H1 (cell line): ENCODE data around the gene ENPEP. TPM values are rescaled to one million over a fixed set of nuclear protein-coding genes. Genes with fewer than 3 reads are reported as not detected.
A peak's percentile ranks its signal among the peaks of the same experiment; 100 is the strongest.

Experiments used
- CTCF ChIA-PET: fragments of 300-600 bp; sonication (Branson Sonifier 250); formaldehyde crosslinking; loops from one replicate; lab custom pipeline; 2021; ENCODE audit not compliant: partially characterized antibody; lab: Charles Lee
- POLR2A ChIA-PET: fragments of 300-600 bp; sonication (Branson Sonifier 250); formaldehyde crosslinking; loops from one replicate; lab custom pipeline; 2021; ENCODE audit warnings: inconsistent platforms; ENCODE audit not compliant: partially characterized antibody; lab: Charles Lee
- DNase-seq, 2 experiments: peaks; one replicate each; pipeline versions ENCODE4 v3.0.0 to v3.0.0-alpha.2; 2010 to 2022; ENCODE audit warnings: low spot score in 2 of 2, low read depth in 1 of 2, mixed read lengths in 1 of 2
- FAIRE-seq: peaks from 2 replicates; lab custom pipeline; 2011; peaks lifted over from hg19 to GRCh38; lab: Jason Lieb, UNC
- H2AFZ ChIP-seq: 2 replicates; pipeline ENCODE4 v1.8.1; 2012; ENCODE audit warnings: low read length, inconsistent platforms
- H2AK5ac ChIP-seq: 2 replicates; pipeline ENCODE4 v1.6.1; 2013; ENCODE audit warnings: low read depth, low read length
- H2BK120ac ChIP-seq: replicated peaks from 2 replicates; pipeline ENCODE3; 2013; ENCODE audit warnings: low read depth, low read length, inconsistent platforms
- H2BK12ac ChIP-seq: 2 replicates; pipeline ENCODE4 v1.6.1; 2013; ENCODE audit warnings: low read depth, low read length
- H2BK15ac ChIP-seq: 2 replicates; pipeline ENCODE4 v1.6.1; 2013; ENCODE audit warnings: low read length
- H2BK20ac ChIP-seq: 2 replicates; pipeline ENCODE4 v1.6.1; 2013; ENCODE audit warnings: low read length
- H2BK5ac ChIP-seq: 2 replicates; pipeline ENCODE4 v1.6.1; 2013; ENCODE audit warnings: low read depth, low read length
- H3K14ac ChIP-seq: 2 replicates; pipeline ENCODE4 v1.6.1; 2013; ENCODE audit warnings: inconsistent platforms; ENCODE audit not compliant: insufficient read length
- H3K18ac ChIP-seq: 2 replicates; pipeline ENCODE4 v1.6.1; 2013; ENCODE audit warnings: low read length; ENCODE audit errors: extremely low read depth
- H3K23ac ChIP-seq: 2 replicates; pipeline ENCODE4 v1.6.1; 2013; ENCODE audit warnings: inconsistent platforms; ENCODE audit not compliant: insufficient read length
- H3K23me2 ChIP-seq: 2 replicates; pipeline ENCODE4 v1.6.1; 2013; ENCODE audit warnings: low read depth, low read length
- H3K27ac ChIP-seq: 2 replicates; pipeline ENCODE4 v1.6.1; 2011; ENCODE audit warnings: low read depth, low read length, inconsistent platforms
- H3K27me3 ChIP-seq, 4 experiments: replicated peaks in 1 of 4; 1 replicate in 1 of 4; 2 replicates in 3 of 4; pipeline versions ENCODE4 v1.6.1 to v1.8.1; 2011 to 2013; ENCODE audit warnings: low read length in 3 of 4, mild to moderate bottlenecking in 3 of 4, inconsistent platforms in 2 of 4, mixed read lengths in 2 of 4, moderate library complexity in 1 of 4; ENCODE audit not compliant: control insufficient read depth in 3 of 4, insufficient read depth in 3 of 4; ENCODE audit errors: extremely low read depth in 1 of 4
- H3K36me3 ChIP-seq, 4 experiments: 2 replicates each; pipeline versions ENCODE4 v1.6.1 to v1.8.1; 2011 to 2013; ENCODE audit warnings: mild to moderate bottlenecking in 4 of 4, low read length in 3 of 4, moderate library complexity in 2 of 4, control low read depth in 1 of 4, inconsistent platforms in 1 of 4; ENCODE audit not compliant: insufficient read depth in 4 of 4, control insufficient read depth in 2 of 4
- H3K4ac ChIP-seq: replicated peaks from 2 replicates; pipeline ENCODE3; 2013; ENCODE audit warnings: low read length, low read depth, mixed read lengths, inconsistent platforms; ENCODE audit not compliant: insufficient read length
- H3K4me1 ChIP-seq, 4 experiments: replicated peaks in 1 of 4; 1 replicate in 1 of 4; 2 replicates in 3 of 4; pipeline versions ENCODE4 v1.6.1 to v1.8.1; 2011 to 2013; ENCODE audit warnings: low read length in 3 of 4, inconsistent platforms in 2 of 4, mixed read lengths in 1 of 4; ENCODE audit not compliant: insufficient read depth in 4 of 4, control insufficient read depth in 3 of 4
- H3K4me2 ChIP-seq, 2 experiments: 2 replicates each; pipeline versions ENCODE4 v1.6.1 to v1.8.1; 2011 to 2013; ENCODE audit warnings: low read depth in 2 of 2, low read length in 2 of 2, control low read depth in 1 of 2, inconsistent platforms in 1 of 2, mild to moderate bottlenecking in 1 of 2; ENCODE audit not compliant: insufficient read depth in 1 of 2
- H3K4me3 ChIP-seq, 4 experiments: fragments of 200-600, 300-600 bp in 1 of 4; sonication (generic), shearing (Covaris generic), sonication (Bioruptor Twin) in 1 of 4; 2 replicates each; pipeline versions ENCODE4 v1.5.1 to v1.8.1; 2011 to 2016; ENCODE audit warnings: low read length in 4 of 4, low read depth in 3 of 4, control low read depth in 2 of 4, inconsistent platforms in 2 of 4, mild to moderate bottlenecking in 2 of 4, mixed read lengths in 1 of 4, moderate library complexity in 1 of 4; ENCODE audit not compliant: insufficient read depth in 2 of 4; ENCODE audit errors: extremely low read depth in 1 of 4
- H3K56ac ChIP-seq: replicated peaks from 2 replicates; pipeline ENCODE3; 2013; ENCODE audit warnings: low read depth, mild to moderate bottlenecking, mixed read lengths, low read length, inconsistent platforms; ENCODE audit not compliant: insufficient read length
- H3K79me1 ChIP-seq: 2 replicates; pipeline ENCODE4 v1.6.1; 2013; ENCODE audit warnings: low read depth, low read length, control low read depth
- H3K79me2 ChIP-seq, 2 experiments: 2 replicates each; pipeline versions ENCODE4 v1.6.1 to v1.8.1; 2012 to 2013; ENCODE audit warnings: low read length in 2 of 2, mild to moderate bottlenecking in 2 of 2, inconsistent platforms in 1 of 2; ENCODE audit not compliant: insufficient read depth in 2 of 2, control insufficient read depth in 1 of 2
- H3K9ac ChIP-seq, 4 experiments: replicated peaks in 1 of 4; 1 replicate in 1 of 4; 2 replicates in 3 of 4; pipeline versions ENCODE4 v1.6.1 to v1.8.1; 2011 to 2013; ENCODE audit warnings: low read depth in 3 of 4, low read length in 3 of 4, control low read depth in 2 of 4, mild to moderate bottlenecking in 2 of 4, moderate library complexity in 2 of 4, inconsistent platforms in 1 of 4; ENCODE audit errors: extremely low read depth in 1 of 4
- H3K9me3 ChIP-seq, 2 experiments: 2 replicates each; pipeline versions ENCODE4 v1.6.1 to v1.8.1; 2012 to 2013; ENCODE audit warnings: mild to moderate bottlenecking in 2 of 2, moderate library complexity in 2 of 2, control low read depth in 1 of 2, inconsistent platforms in 1 of 2, low read depth in 1 of 2, low read length in 1 of 2, mixed read lengths in 1 of 2; ENCODE audit not compliant: insufficient read depth in 2 of 2
- H4K20me1 ChIP-seq, 2 experiments: replicated peaks in 1 of 2; 2 replicates each; pipeline versions ENCODE3 to v1.8.1; 2011 to 2013; ENCODE audit warnings: inconsistent platforms in 2 of 2, low read length in 2 of 2, mild to moderate bottlenecking in 1 of 2; ENCODE audit not compliant: insufficient read depth in 2 of 2, control insufficient read depth in 1 of 2
- H4K5ac ChIP-seq: 2 replicates; pipeline ENCODE4 v1.6.1; 2013; ENCODE audit warnings: low read length, low read depth, mixed read lengths, inconsistent platforms; ENCODE audit not compliant: insufficient read length
- H4K8ac ChIP-seq: 2 replicates; pipeline ENCODE4 v1.8.0; 2013; ENCODE audit warnings: mild to moderate bottlenecking, moderate library complexity, low read length, inconsistent platforms; ENCODE audit not compliant: insufficient read depth; ENCODE audit errors: extremely low read depth
- H4K91ac ChIP-seq: replicated peaks from 2 replicates; pipeline ENCODE3; 2013; ENCODE audit warnings: low read length, mixed read lengths, inconsistent platforms; ENCODE audit not compliant: insufficient read length
- CTBP2 ChIP-seq: IDR thresholded peaks from 2 replicates; pipeline ENCODE4 v1.7.0; 2011; ENCODE audit warnings: borderline replicate concordance, mild to moderate bottlenecking, moderate library complexity, mixed read lengths, low read length; ENCODE audit not compliant: insufficient read depth, insufficient read length
- EP300 ChIP-seq, 2 experiments: IDR thresholded peaks; 1 replicate in 1 of 2; 2 replicates in 1 of 2; pipeline ENCODE4 v1.6.1; 2011 to 2012; ENCODE audit warnings: low read depth in 2 of 2, low read length in 2 of 2, mild to moderate bottlenecking in 2 of 2, borderline replicate concordance in 1 of 2, inconsistent platforms in 1 of 2, moderate library complexity in 1 of 2
- EZH2 ChIP-seq: fragments of 200-600 bp; sonication (generic); IDR thresholded peaks from 2 replicates; pipeline ENCODE4 v1.7.1; 2012; ENCODE audit warnings: low read depth, mild to moderate bottlenecking, moderate library complexity, low read length, inconsistent platforms; ENCODE audit not compliant: severe bottlenecking
- GABPA ChIP-seq: IDR thresholded peaks from 2 replicates; pipeline ENCODE4 v1.6.1; 2011; ENCODE audit warnings: mild to moderate bottlenecking, low read length, moderate library complexity, borderline replicate concordance; ENCODE audit not compliant: insufficient read depth
- JUND ChIP-seq: IDR thresholded peaks from 2 replicates; pipeline ENCODE4 v1.6.1; 2011; ENCODE audit warnings: mild to moderate bottlenecking, improper control_type of control experiment, low read length
- KDM1A ChIP-seq: fragments of 200-600, 300-600 bp; sonication (generic); IDR thresholded peaks from 2 replicates; pipeline ENCODE4 v1.7.1; 2016; ENCODE audit warnings: mild to moderate bottlenecking, low read length, borderline replicate concordance
- NANOG ChIP-seq: IDR thresholded peaks from 2 replicates; pipeline ENCODE4 v1.6.1; 2011; ENCODE audit warnings: low read length, low read depth, mild to moderate bottlenecking, inconsistent platforms; ENCODE audit not compliant: insufficient read depth, poor library complexity, severe bottlenecking
- PHF8 ChIP-seq: fragments of 200-600 bp; sonication (generic); conservative IDR thresholded peaks from 2 replicates; pipeline ENCODE4 v1.7.1; 2012; ENCODE audit warnings: low read depth, mild to moderate bottlenecking, inconsistent platforms, low read length, moderate library complexity
- POLR2A ChIP-seq, 2 experiments: IDR thresholded peaks; 1 replicate in 1 of 2; 2 replicates in 1 of 2; pipeline ENCODE4 v1.6.1; 2011; ENCODE audit warnings: low read depth in 2 of 2, low read length in 2 of 2, mild to moderate bottlenecking in 2 of 2; ENCODE audit errors: control extremely low read depth in 1 of 2
- RXRA ChIP-seq: IDR thresholded peaks from 2 replicates; pipeline ENCODE4 v1.6.1; 2011; ENCODE audit warnings: low read depth, mild to moderate bottlenecking, low read length, moderate library complexity; ENCODE audit not compliant: insufficient read depth
- SAP30 ChIP-seq: fragments of 300-600 bp; sonication (generic); IDR thresholded peaks from 2 replicates; pipeline ENCODE4 v1.7.1; 2012; ENCODE audit warnings: low read length, moderate library complexity, mild to moderate bottlenecking, inconsistent platforms; ENCODE audit not compliant: insufficient read depth, insufficient replicate concordance
- TAF1 ChIP-seq: IDR thresholded peaks from 2 replicates; pipeline ENCODE4 v1.6.1; 2011; ENCODE audit warnings: mild to moderate bottlenecking, low read depth, low read length
- TCF12 ChIP-seq: IDR thresholded peaks from 2 replicates; pipeline ENCODE4 v1.6.1; 2011; ENCODE audit warnings: low read depth, mild to moderate bottlenecking, low read length
- YY1 ChIP-seq: IDR thresholded peaks from 2 replicates; pipeline ENCODE4 v1.6.1; 2011; ENCODE audit warnings: low read depth, mild to moderate bottlenecking, low read length
- WGBS, 2 experiments: shearing (Covaris generic) in 1 of 2; methylation state at CpG; one replicate each; pipeline versions ENCODE4 v1.1.6 to v1.1.7; 2013 to 2015; ENCODE audit warnings: low lambda C conversion rate in 2 of 2, mixed read lengths in 2 of 2, inconsistent platforms in 1 of 2, low coverage in 1 of 2, missing lambda C conversion rate in 1 of 2; ENCODE audit not compliant: insufficient replicate concordance in 2 of 2, insufficient coverage in 1 of 2, insufficient read length in 1 of 2; ENCODE audit errors: extremely low coverage in 1 of 2, missing lambda C conversion rate in 1 of 2; 5-methylcytosine and 5-hydroxymethylcytosine counted together
- polyA plus RNA-seq, 7 experiments: library from polyadenylated mRNA; depleted of rRNA in 3 of 7; stranded (reverse) in 5 of 7; unstranded in 2 of 7; fragments of >200 nt in 5 of 7; fragments of 200-250 nt in 2 of 7; gene quantifications; 1 replicate in 5 of 7; 2 replicates in 1 of 7; 4 replicates in 1 of 7; pipeline versions ENCODE4 v1.2.1 to v1.2.3, GENCODE V29; 2011 to 2013; ENCODE audit warnings: missing spikeins in 2 of 7, mixed read lengths in 2 of 7
- total RNA-seq: library from RNA; stranded (reverse); fragmentation: NEBNext Ultra II Directional; extraction: Animal tissue kit (Norgen Biotek cat#: 25700); gene quantifications from 2 replicates; pipeline ENCODE4 v1.2.1, GENCODE V29; 2021

ENPEP gene
- total and polyA plus RNA-seq, 2 of the 8 experiments (the other 6 are each of a cell fraction or from before 2014, with no cell fraction given): 0.09 to 0.61 TPM

DNA sequence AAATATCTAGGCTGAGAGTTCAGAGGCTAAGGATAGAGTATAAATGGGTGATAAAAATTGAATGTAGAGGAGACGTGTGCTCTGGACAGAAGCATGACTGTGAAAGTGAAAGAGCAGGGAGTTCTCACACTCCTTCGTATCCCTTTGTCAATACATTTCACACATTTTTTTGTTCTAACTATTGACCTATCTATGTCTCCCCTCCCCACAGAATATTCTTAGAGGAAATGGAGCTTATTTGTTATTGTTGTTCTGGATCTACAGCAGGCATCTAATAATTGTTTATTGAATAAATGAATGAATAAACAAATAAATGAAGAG lies 57.6 kb downstream of the ENPEP start:
- H3K23me2 ChIP-seq: no peaks in the 10 kb centered on the region
- H3K4me1 ChIP-seq: peaks cover 0 to 2% (median under 1%) of the 10 kb centered on the region in 4 experiments; a peak in 2 of 7 replicates
- no peak for DNase-seq
- no peak overlapping the region for H2BK5ac ChIP-seq
- H3K4me3 ChIP-seq: no peak overlapping the region
- no peak overlapping the region for H3K9ac ChIP-seq
- no peak overlapping the region for H4K8ac ChIP-seq
- no peak overlapping the region for H3K56ac ChIP-seq
- no peak overlapping the region for H3K14ac ChIP-seq
- no peak overlapping the region for H3K18ac ChIP-seq
- H2AFZ ChIP-seq: 0 out of 2 replicates have a peak overlapping the region, but pooled peaks have one; percentile 24
- no peak overlapping the region for H3K23ac ChIP-seq
- no peak overlapping the region for H4K91ac ChIP-seq
- FAIRE-seq: no peak
- H2BK12ac ChIP-seq: no peak overlapping the region
- no peaks in the 10 kb centered on the region for H3K27me3 ChIP-seq
- H3K4me2 ChIP-seq: 0 out of 4 replicates have a peak overlapping the region, but pooled peaks of 1 of the 2 experiments have one; percentile 15
- no peak overlapping the region for H2BK15ac ChIP-seq
- H3K9me3 ChIP-seq: peaks cover 0 to 3% of the 10 kb centered on the region in 2 experiments; a peak in 1 of 4 replicates
- no peak overlapping the region for H4K5ac ChIP-seq
- no peak overlapping the region for H2AK5ac ChIP-seq
- ChIA-PET CTCF (interaction anchor here (1.9 to 7.0 kb wide), 3 partner anchors 12 to 536 kb away, joined by 4 to 34 read pairs (median 7); no protein-coding TSS in a partner anchor), POLR2A (no interaction called here)
- no peak overlapping the region for H3K4ac ChIP-seq
- no peak overlapping the region for H2BK120ac ChIP-seq
- H2BK20ac ChIP-seq: no peak overlapping the region
- 86% methylated on average over 2 of the region's 2 CpGs; no CpG with 5 or more reads in 1 of the 2 experiments for WGBS, 2 experiments
- H3K27ac ChIP-seq: no peak overlapping the region
- H3K36me3 ChIP-seq: no peaks in the 10 kb centered on the region
- no peaks in the 10 kb centered on the region for H3K79me2 ChIP-seq
- no peaks in the 10 kb centered on the region for H3K79me1 ChIP-seq
- H4K20me1 ChIP-seq: no peaks in the 10 kb centered on the region
- TF ChIP-seq PHF8 (no peak), NANOG (no peak), KDM1A (no peak), EZH2 (no peak), TAF1 (no peak), POLR2A (IDR thresholded peaks at IDR 0.05; ENCODE audit: control extremely low read depth in 1 of 2, low read depth in 2 of 2, low read length in 2 of 2) (no peak), EP300 (IDR thresholded peaks at IDR 0.05; ENCODE audit: borderline replicate concordance in 1 of 2, low read depth in 2 of 2, low read length in 2 of 2) (no peak), GABPA (no peak), SAP30 (no peak), YY1 (no peak), JUND (no peak), CTBP2 (no peak), TCF12 (no peak), RXRA (no peak)
